B cell (primary cell): ENCODE measurements around the gene MAP2K1. TPM values are rescaled to one million over a fixed set of nuclear protein-coding genes. Genes with fewer than 3 reads are reported as not detected.
"Not testable (repeated sequence)": the region's sequence is repeated elsewhere in the genome, so short reads cannot be mapped to it uniquely, and the experiment has no call there.

ENCODE experiments used
- ATAC-seq: fragments of 200-7000 bp; cut with Tn5 transposase; one replicate; pipeline ENCODE4 v1.10.0; 2021; ENCODE audit warnings: low read depth, mild to moderate bottlenecking, moderate number of reproducible peaks, moderate library complexity
- CTCF ChIA-PET: fragments of 350-600 bp; sonication (Branson Sonifier 250); formaldehyde crosslinking; loops from one replicate; lab custom pipeline; 2021; ENCODE audit warnings: antibody characterized with exemption, inconsistent platforms; lab: Charles Lee
- POLR2A ChIA-PET: fragments of 350-600 bp; sonication (Branson Sonifier 250); formaldehyde crosslinking; loops from one replicate; lab custom pipeline; 2021; ENCODE audit warnings: antibody characterized with exemption; lab: Charles Lee
- DNase-seq: peaks from one replicate; pipeline ENCODE4 v3.0.0; 2013
- H2AFZ ChIP-seq: 2 replicates; pipeline ENCODE4 v1.6.1; 2012; ENCODE audit warnings: mild to moderate bottlenecking, low read depth, low read length; ENCODE audit not compliant: insufficient read depth, poor library complexity, severe bottlenecking
- H3K27ac ChIP-seq, 2 donors: 1 replicate in 1 of 2; 2 replicates in 1 of 2; pipeline ENCODE4 v1.5.1; 2012 to 2013; ENCODE audit warnings: low read length in 2 of 2, mild to moderate bottlenecking in 2 of 2, moderate library complexity in 1 of 2
- H3K27me3 ChIP-seq, 4 experiments: fragments of 200-600 bp in 1 of 4; sonication (generic) in 1 of 4; replicated peaks in 1 of 4; 1 replicate in 2 of 4; 2 replicates in 2 of 4; pipeline versions ENCODE4 v1.6.1 to v1.7.0; 2013 to 2016; ENCODE audit warnings: low read length in 3 of 4, mild to moderate bottlenecking in 2 of 4, mixed read lengths in 1 of 4, moderate library complexity in 1 of 4; ENCODE audit not compliant: insufficient read depth in 4 of 4, control insufficient read depth in 3 of 4; ENCODE audit errors: control extremely low read depth in 1 of 4
- H3K36me3 ChIP-seq, 2 experiments: replicated peaks in 1 of 2; 1 replicate in 1 of 2; 2 replicates in 1 of 2; pipeline versions ENCODE4 v1.6.1 to v1.7.1; 2013; ENCODE audit warnings: low read length in 1 of 2; ENCODE audit not compliant: insufficient read depth in 2 of 2, control insufficient read depth in 1 of 2; ENCODE audit errors: control extremely low read depth in 1 of 2, extremely low read depth in 1 of 2
- H3K4me1 ChIP-seq, 2 donors: fragments of 200-600 bp in 1 of 2; sonication (generic) in 1 of 2; 1 replicate in 1 of 2; 2 replicates in 1 of 2; pipeline versions ENCODE4 v1.5.1 to v1.6.1; 2013 to 2017; ENCODE audit warnings: low read length in 2 of 2; ENCODE audit not compliant: control insufficient read depth in 2 of 2, insufficient read depth in 2 of 2
- H3K4me2 ChIP-seq: replicated peaks from 2 replicates; pipeline ENCODE3; 2012; ENCODE audit warnings: mild to moderate bottlenecking, low read depth, low read length; ENCODE audit not compliant: poor library complexity, severe bottlenecking
- H3K4me3 ChIP-seq, 5 experiments: fragments of 200-600 bp in 1 of 5; sonication (generic) in 1 of 5; 1 replicate in 3 of 5; 2 replicates in 2 of 5; pipeline versions ENCODE4 v1.5.1 to v1.7.0; 2011 to 2016; ENCODE audit warnings: low read length in 4 of 5, mild to moderate bottlenecking in 4 of 5, low read depth in 2 of 5, control low read depth in 1 of 5, moderate library complexity in 1 of 5; ENCODE audit not compliant: insufficient read depth in 1 of 5; ENCODE audit errors: control extremely low read depth in 1 of 5, extremely low read depth in 1 of 5
- H3K79me2 ChIP-seq: fragments of 200-600 bp; sonication (generic); one replicate; pipeline ENCODE4 v1.6.0; 2016; ENCODE audit warnings: low read length; ENCODE audit not compliant: control insufficient read depth, insufficient read depth
- H3K9ac ChIP-seq: fragments of 200-600 bp; sonication (generic); 2 replicates; pipeline ENCODE4 v1.6.1; 2017; ENCODE audit warnings: mild to moderate bottlenecking, low read length, moderate library complexity
- H3K9me3 ChIP-seq, 3 donors: one replicate each; pipeline versions ENCODE4 v1.6.1 to v1.7.1; 2013; ENCODE audit warnings: low read length in 2 of 3; ENCODE audit not compliant: control insufficient read depth in 2 of 3, insufficient read depth in 1 of 3; ENCODE audit errors: control extremely low read depth in 1 of 3
- H4K20me1 ChIP-seq: 2 replicates; pipeline ENCODE4 v1.6.0; 2012; ENCODE audit warnings: mild to moderate bottlenecking, low read length; ENCODE audit not compliant: insufficient read depth, control insufficient read depth, poor library complexity, severe bottlenecking
- H3K27ac Mint-ChIP-seq: one replicate; pipeline ENCODE4 v1.8.0; 2021; ENCODE audit warnings: mixed read lengths
- H3K27me3 Mint-ChIP-seq: one replicate; pipeline ENCODE4 v1.8.0; 2021; ENCODE audit warnings: mixed read lengths
- H3K4me1 Mint-ChIP-seq: one replicate; pipeline ENCODE4 v1.8.0; 2021; ENCODE audit warnings: mixed read lengths
- H3K4me3 Mint-ChIP-seq: one replicate; pipeline ENCODE4 v1.8.0; 2021; ENCODE audit warnings: mixed read lengths
- H3K9me3 Mint-ChIP-seq: one replicate; pipeline ENCODE4 v1.8.0; 2022; ENCODE audit warnings: mixed read lengths; ENCODE audit not compliant: insufficient read depth
- CTCF ChIP-seq: fragments of 200-600 bp; IDR thresholded peaks from one replicate; pipeline ENCODE4 v1.8.0; 2022; ENCODE audit warnings: antibody characterized with exemption, mild to moderate bottlenecking
- EZH2 ChIP-seq: IDR thresholded peaks from 2 replicates; pipeline ENCODE4 v1.6.1; 2012; ENCODE audit warnings: borderline replicate concordance, low read depth, mild to moderate bottlenecking, moderate library complexity, low read length; ENCODE audit not compliant: insufficient read depth, poor library complexity, severe bottlenecking
- WGBS: methylation state at CpG from one replicate; pipeline ENCODE4 v1.1.5; 2013; ENCODE audit warnings: missing lambda C conversion rate; ENCODE audit not compliant: insufficient coverage; 5-methylcytosine and 5-hydroxymethylcytosine counted together
- intact Hi-C: fragments of 100-400 bp; cut with micrococcal nuclease; formaldehyde crosslinking; loops from one replicate; pipeline ENCODE4 v1.10.0; 2022
- polyA plus RNA-seq: library from polyadenylated mRNA; depleted of rRNA; stranded (reverse); fragments of >200 nt; gene quantifications from 2 replicates; pipeline ENCODE4 v1.2.3, GENCODE V29; 2012
- total RNA-seq, 2 donors: library from RNA; stranded (reverse); fragments of 120-200 nt in 1 of 2; gene quantifications; 1 replicate in 1 of 2; 2 replicates in 1 of 2; pipeline versions ENCODE4 v1.2.3 to v1.2.4, GENCODE V29; 2013 to 2022

Gene MAP2K1
- total and polyA plus RNA-seq, 2 donors (not counting 1 experiment from before 2014, with no cell fraction given) = 21.6 to 52.3 TPM

- Mint-ChIP-seq H3K27ac (peak overlapping the region; percentile 70), H3K27me3 (no peaks in the 10 kb centered on the region), H3K4me1 (peaks cover 24% of the 10 kb centered on the region), H3K4me3 (no peak overlapping the region), H3K9me3 (no peaks in the 10 kb centered on the region)
- intact Hi-C loops = loop anchor here (5.0 kb wide), 1 partner anchor 1693 kb away; the partner anchor contains the start of gene PIAS1
- Histone ChIP-seq H2AFZ (peak overlapping the region; percentile 38), H3K9me3 (peaks cover 0 to 6% (median 0%) of the 10 kb centered on the region in 3 donors), H3K36me3 (no peaks in the 10 kb centered on the region), H4K20me1 (no peaks in the 10 kb centered on the region), H3K79me2 (no peaks in the 10 kb centered on the region), H3K4me3 (no peak overlapping the region), H3K4me2 (peak overlapping the region; percentile 22), H3K27me3 (no peaks in the 10 kb centered on the region), H3K4me1 (peaks cover 11 to 28% of the 10 kb centered on the region in 2 donors), H3K27ac (peak overlapping the region; percentile 29 to 39), H3K9ac (no peak overlapping the region)
- ChIA-PET CTCF (interaction anchor here (0.8 kb wide), 1 partner anchor 139 kb away, joined by 5 read pairs; no protein-coding TSS in a partner anchor), POLR2A (no interaction called here)
- ATAC-seq (no peak), DNase-seq (peak; percentile 40)
- WGBS = 81% methylated on average over 5 of the region's 7 CpGs
- TF ChIP-seq EZH2 = no peak
- no peak for TF ChIP-seq CTCF
Measured at GRCh38 chr15:66359740-66360139, 27.0 kb upstream of the MAP2K1 start.

GRCh38 chr15:66361745-66362460, 24.8 kb upstream of the MAP2K1 start:
- H3K4me2 ChIP-seq, H3K79me2 ChIP-seq, H3K4me3 ChIP-seq, intact Hi-C loops, H3K9me3 Mint-ChIP-seq, H3K9ac ChIP-seq, H3K27ac Mint-ChIP-seq, DNase-seq, H4K20me1 ChIP-seq, H3K4me3 Mint-ChIP-seq, CTCF ChIA-PET, ATAC-seq, POLR2A ChIA-PET, H3K27ac ChIP-seq, H3K36me3 ChIP-seq, H2AFZ ChIP-seq, H3K27me3 Mint-ChIP-seq, H3K27me3 ChIP-seq, H3K9me3 ChIP-seq: not testable (repeated sequence)
- H3K4me1 Mint-ChIP-seq = peaks cover 11% of the 10 kb centered on the region
- peaks cover 5 to 17% of the 10 kb centered on the region in 2 donors for H3K4me1 ChIP-seq
- WGBS = 94% methylated on average over 8 of the region's 15 CpGs
